Activated T-cell treated with anti-CD3 and anti-CD28 coated beads, Interleukin-2, amount 50 U/mL, for 48 hours (primary cell): ENCODE results near the gene FAM151B.
"Not testable (repeated sequence)": the region's sequence is repeated elsewhere in the genome, so short reads cannot be mapped to it uniquely, and the experiment has no call there.

Experiments used
- DNase-seq, 2 experiments: peaks; one replicate each; pipeline ENCODE4 v3.0.0-alpha.2; 2020

FAM151B gene

GRCh38 chr5:80487829-80488721 lies at the start of gene FAM151B:
Gene FAM151B (plus strand): TSS chr5:80488100. CDS start chr5:80488124, 24 bp downstream.
- DNase-seq = peak; percentile 78 to 84

GRCh38 chr5:80438739-80439138 lies 49.2 kb upstream of the FAM151B start:
- no peak for DNase-seq

GRCh38 chr5:80439213-80439612 lies 48.7 kb upstream of the FAM151B start:
- DNase-seq = no peak

- DNase-seq = no peak
Measured at GRCh38 chr5:80442742-80443141, 45.2 kb upstream of the FAM151B start.

GRCh38 chr5:80453366-80453765 lies 34.5 kb upstream of the FAM151B start:
- DNase-seq = no peak

- no peak for DNase-seq
Measured at GRCh38 chr5:80463269-80463668, 24.6 kb upstream of the FAM151B start.

GRCh38 chr5:80466669-80467485 lies 21.0 kb upstream of the FAM151B start:
- DNase-seq = no peak

GRCh38 chr5:80468131-80468530 lies 19.8 kb upstream of the FAM151B start:
- DNase-seq = no peak

- DNase-seq = not testable (repeated sequence)
Measured at GRCh38 chr5:80470631-80471030, 17.3 kb upstream of the FAM151B start.

- DNase-seq = no peak
Measured at GRCh38 chr5:80474929-80475328, 13.0 kb upstream of the FAM151B start.

GRCh38 chr5:80479713-80480112 lies 8.2 kb upstream of the FAM151B start:
- DNase-seq = no peak

GRCh38 chr5:80480354-80480753 lies 7.5 kb upstream of the FAM151B start:
- DNase-seq = no peak

GRCh38 chr5:80481019-80481893 lies 6.6 kb upstream of the FAM151B start:
- DNase-seq = peak in 1 of 2 experiments; percentile 26

- DNase-seq = no peak
Measured at GRCh38 chr5:80482578-80482977, 5.3 kb upstream of the FAM151B start.

GRCh38 chr5:80483636-80484232 lies 4.2 kb upstream of the FAM151B start:
- DNase-seq = no peak

- no peak for DNase-seq
Measured at GRCh38 chr5:80487444-80487828, 464 bp upstream of the FAM151B start.

- DNase-seq = no peak
Measured at GRCh38 chr5:80491296-80491695, 3.4 kb downstream of the FAM151B start.

- DNase-seq = no peak
Measured at GRCh38 chr5:80492741-80493140, 4.8 kb downstream of the FAM151B start.

GRCh38 chr5:80493443-80493842 lies 5.5 kb downstream of the FAM151B start:
- DNase-seq = not testable (repeated sequence)

GRCh38 chr5:80495891-80496290 lies 8.0 kb downstream of the FAM151B start:
- DNase-seq = no peak

- DNase-seq = no peak
Measured at GRCh38 chr5:80502800-80503199, 14.9 kb downstream of the FAM151B start.

GRCh38 chr5:80503641-80504040 lies 15.7 kb downstream of the FAM151B start:
- DNase-seq = no peak
